Fibroblast of mammary gland (primary cell): ENCODE results near the gene VIT.
"Not testable (repeated sequence)": the region's sequence is repeated elsewhere in the genome, so short reads cannot be mapped to it uniquely, and the experiment has no call there.

Experiments used
- DNase-seq: peaks from one replicate; pipeline ENCODE4 v3.0.0-alpha.2; 2010; ENCODE audit warnings: low read depth
- H3K4me3 ChIP-seq: 2 replicates; pipeline ENCODE4 v1.5.1; 2011; ENCODE audit warnings: low read depth, mild to moderate bottlenecking, low read length, moderate library complexity; ENCODE audit not compliant: control insufficient read depth
- CTCF ChIP-seq: conservative IDR thresholded peaks from 2 replicates; pipeline ENCODE4 v1.5.1; 2011; ENCODE audit warnings: low read depth, low read length, inconsistent platforms; ENCODE audit not compliant: control insufficient read depth, insufficient read depth

VIT gene

GRCh38 chr2:36676364-36676763 lies 20.1 kb upstream of the VIT start:
- TF ChIP-seq CTCF: no peak
- no peak overlapping the region for H3K4me3 ChIP-seq
- DNase-seq: no peak

GRCh38 chr2:36677386-36677785 lies 19.1 kb upstream of the VIT start:
- TF ChIP-seq CTCF: no peak
- H3K4me3 ChIP-seq: no peak overlapping the region
- no peak for DNase-seq

GRCh38 chr2:36677996-36678605 lies 18.4 kb upstream of the VIT start:
- TF ChIP-seq CTCF: no peak
- peak; percentile 48 for DNase-seq

GRCh38 chr2:36678856-36679255 lies 17.7 kb upstream of the VIT start:
- DNase-seq: no peak
- H3K4me3 ChIP-seq: no peak overlapping the region
- no peak for TF ChIP-seq CTCF

More at GRCh38 chr2:36677996-36678605, 18.4 kb upstream of the VIT start:
- no peak overlapping the region for H3K4me3 ChIP-seq

- H3K4me3 ChIP-seq: no peak overlapping the region
- peak; percentile 13 for DNase-seq
- TF ChIP-seq CTCF: no peak
These were observed 16.5 kb upstream of the VIT start for GRCh38 chr2:36680012-36680411.

DNA sequence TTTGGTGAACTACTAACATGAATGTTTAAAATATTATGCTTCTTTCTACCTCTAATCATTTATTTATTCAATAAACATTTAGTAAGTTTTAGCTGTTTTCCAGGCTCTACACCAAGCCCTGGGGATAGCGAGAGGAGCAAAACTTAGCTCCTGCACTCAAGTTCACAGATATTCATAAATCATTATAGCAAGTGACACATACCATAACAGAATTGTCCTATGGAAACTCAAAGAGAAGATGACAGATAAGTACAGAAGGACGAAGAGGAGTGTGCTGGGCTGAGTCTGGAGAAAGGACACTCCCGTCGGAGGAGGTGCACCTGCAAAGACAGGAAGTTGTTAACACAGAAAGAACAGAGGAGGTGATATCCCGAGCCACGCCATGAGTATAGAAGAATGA lies 13.9 kb upstream of the VIT start:
- no peak overlapping the region for H3K4me3 ChIP-seq
- DNase-seq: no peak
- TF ChIP-seq CTCF: no peak

GRCh38 chr2:36683002-36683401 lies 13.5 kb upstream of the VIT start:
- no peak overlapping the region for H3K4me3 ChIP-seq
- no peak for TF ChIP-seq CTCF
- DNase-seq: no peak

DNA sequence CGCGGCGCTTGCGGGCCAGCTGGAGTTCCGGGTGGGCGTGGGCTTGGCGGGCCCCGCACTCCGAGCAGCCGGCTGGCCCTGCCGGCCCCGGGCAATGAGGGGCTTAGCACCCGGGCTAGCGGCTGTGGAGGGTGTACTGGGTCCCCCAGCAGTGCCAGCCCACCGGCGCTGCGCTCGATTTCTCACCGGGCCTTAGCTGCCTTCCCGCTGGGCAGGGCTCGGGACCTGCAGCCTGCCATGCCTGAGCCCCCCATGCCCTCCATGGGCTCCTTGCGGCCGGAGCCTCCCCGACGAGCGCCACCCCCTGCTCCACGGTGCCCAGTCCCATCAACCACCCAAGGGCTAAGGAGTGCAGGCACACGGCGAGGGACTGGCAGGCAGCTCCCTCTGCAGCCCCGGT lies 8.2 kb upstream of the VIT start:
- DNase-seq, H3K4me3 ChIP-seq: not testable (repeated sequence)

- not testable (repeated sequence) for H3K4me3 ChIP-seq, DNase-seq
These were observed 7.5 kb upstream of the VIT start for GRCh38 chr2:36689013-36689412.
